GM19193 (cell line): ENCODE results near the gene CISTR.

ENCODE experiments used
- POLR2A ChIP-seq: IDR thresholded peaks from 4 replicates; pipeline ENCODE4 v1.6.1; 2011; ENCODE audit not compliant: insufficient read depth, insufficient read length; ENCODE audit errors: extremely low read depth

Gene CISTR

GRCh38 chr12:53775478-53776145, 23.8 kb upstream of the CISTR start:
- no peak for TF ChIP-seq POLR2A

- TF ChIP-seq POLR2A, result no peak
Observed at GRCh38 chr12:53770281-53770680, 18.5 kb upstream of the CISTR start.

DNA sequence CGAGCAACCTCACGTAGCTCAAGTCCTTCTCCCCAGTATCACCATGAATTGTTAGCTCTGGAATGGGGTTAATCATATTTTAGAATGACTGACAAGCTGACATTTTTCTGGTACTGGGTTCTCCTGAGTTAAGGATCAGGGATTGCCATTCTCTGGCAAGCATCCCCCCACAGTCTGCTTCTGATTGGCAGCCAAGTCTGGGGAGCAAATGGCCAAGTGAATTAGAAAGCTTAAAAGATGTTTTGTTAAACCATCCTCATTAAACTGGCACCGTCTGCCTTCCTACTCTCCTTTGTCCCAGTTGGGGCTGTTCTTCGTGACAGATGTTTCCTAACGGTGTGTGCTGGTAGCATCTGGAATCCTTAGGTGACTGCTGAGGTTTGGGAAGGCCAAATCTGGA, 17.2 kb upstream of the CISTR start:
- no peak for TF ChIP-seq POLR2A

DNA sequence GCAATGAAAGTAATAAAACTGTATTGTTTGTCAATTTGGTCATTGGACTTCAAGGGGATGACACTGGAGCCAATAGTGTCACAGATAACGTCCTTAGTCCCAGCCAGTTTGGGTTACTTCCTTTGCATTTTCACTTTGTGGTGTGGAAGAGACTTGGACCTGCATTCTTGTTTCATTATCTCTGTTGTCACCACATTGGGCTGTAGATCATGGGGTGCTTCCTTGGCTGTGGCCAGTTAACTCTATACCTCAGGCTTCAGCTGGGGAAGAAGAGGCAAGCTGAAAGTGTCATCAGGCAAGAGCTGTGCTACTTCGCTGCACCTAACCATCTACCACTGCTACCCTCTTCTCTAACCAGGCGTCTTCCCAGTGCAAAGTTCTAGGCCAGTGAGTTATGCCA, 15.1 kb upstream of the CISTR start:
- no peak for TF ChIP-seq POLR2A

DNA sequence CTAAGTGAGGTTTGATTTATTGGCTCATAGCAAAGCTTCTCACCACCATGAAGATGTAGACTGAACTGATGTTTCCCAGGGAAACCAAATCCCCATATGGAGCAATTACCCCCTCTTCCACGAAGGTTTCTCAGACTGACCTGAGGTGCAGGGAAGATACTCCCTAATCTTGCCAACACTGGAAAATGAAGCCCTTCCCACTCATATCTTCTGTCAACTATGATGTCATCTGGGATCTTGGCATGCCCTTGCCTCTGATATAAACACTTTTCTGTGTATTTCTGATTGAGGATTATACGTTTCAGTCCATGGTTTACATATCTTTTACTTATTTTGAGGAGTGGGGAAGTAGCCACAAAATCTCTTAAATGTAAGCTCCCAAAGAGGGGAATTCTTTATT, 14.1 kb upstream of the CISTR start:
- TF ChIP-seq POLR2A, result no peak

GRCh38 chr12:53764615-53765014, 12.8 kb upstream of the CISTR start:
- no peak for TF ChIP-seq POLR2A

DNA sequence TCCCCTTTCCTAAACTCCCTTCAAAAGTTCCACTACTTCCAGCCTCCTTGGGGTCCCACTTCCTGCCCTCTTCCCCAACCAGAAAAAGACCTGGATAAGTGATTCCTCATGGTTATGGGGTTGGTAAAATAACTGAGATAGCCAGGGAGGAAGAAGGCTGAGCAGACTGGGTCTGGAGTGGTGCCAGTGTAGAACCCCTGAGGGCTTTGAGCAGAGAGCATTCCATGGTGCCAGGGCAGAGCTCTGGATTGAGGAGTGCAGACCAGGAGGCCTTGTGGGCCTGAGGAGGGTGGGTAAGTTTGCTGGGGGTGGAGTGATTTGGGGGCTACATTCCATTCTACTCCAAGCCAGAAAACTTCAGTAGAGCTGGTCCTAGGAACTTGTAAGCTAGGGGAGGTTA, 9.5 kb upstream of the CISTR start:
- TF ChIP-seq POLR2A, result no peak

- no peak for TF ChIP-seq POLR2A
Observed at GRCh38 chr12:53759261-53759660, 7.5 kb upstream of the CISTR start.

GRCh38 chr12:53758730-53759103, 6.9 kb upstream of the CISTR start:
- TF ChIP-seq POLR2A, result no peak

DNA sequence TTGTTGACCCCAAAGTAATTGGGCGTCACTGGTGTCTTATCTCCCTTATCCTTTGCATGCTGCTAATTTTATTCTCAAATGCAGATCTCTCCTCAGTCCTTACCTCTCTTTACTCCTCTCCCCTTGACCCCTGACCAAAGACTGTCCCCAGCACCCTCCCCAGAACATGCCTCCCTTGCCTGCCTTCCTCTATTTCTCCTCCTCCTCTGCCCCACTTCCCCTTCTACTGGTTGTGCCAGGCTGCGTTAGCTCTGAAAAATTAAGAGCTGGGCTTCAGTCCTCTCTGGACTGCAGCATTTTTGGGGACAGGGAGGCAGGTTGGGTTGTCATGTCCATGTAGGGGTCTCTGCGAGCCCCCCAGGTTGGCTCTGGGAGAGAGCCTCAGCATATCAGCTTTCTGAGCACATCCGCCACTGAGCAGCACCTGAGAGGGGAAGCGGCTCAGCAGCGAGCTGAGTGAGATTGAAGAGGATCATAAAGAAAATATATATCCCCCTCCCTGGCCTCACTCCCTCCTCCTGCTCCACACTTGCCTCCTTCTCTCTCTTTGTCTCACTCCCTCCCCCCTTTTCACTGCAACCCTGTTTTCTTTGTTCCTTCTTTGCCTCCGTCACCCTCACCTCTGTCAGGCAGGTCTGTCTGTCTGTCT, 6.4 kb upstream of the CISTR start:
- no peak for TF ChIP-seq POLR2A

DNA sequence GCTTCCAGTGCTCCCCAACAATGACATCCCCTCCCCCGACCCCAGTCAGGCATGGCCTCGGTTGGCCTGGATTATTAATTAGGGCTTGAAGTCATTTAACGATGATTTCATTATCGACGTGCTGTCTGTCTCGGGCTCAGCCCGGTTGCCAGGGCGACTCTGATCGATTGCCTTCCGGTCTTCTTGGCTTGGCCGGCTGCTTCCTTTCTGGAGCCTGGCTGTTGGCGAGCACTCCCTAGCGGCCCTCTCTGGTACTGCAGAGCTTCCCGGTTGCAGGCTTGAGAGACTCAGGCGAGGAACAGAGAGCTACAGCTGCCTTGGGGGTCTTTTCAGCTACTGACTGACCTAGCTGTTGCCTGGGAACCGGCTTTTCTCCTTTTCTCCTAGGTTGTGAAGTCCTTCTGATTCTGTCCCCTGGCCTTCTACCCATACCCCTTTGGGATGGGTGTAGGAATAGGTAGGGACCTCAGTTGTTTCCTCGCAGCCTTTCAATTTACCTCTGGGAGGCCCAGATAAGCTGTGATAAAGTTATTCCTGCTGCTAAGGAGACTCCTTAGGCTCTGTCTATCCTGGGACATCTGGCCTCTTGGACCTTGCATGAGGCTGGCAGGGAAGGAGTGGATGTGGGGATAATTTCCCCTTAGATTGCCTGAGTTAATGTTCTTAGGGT, 5.5 kb upstream of the CISTR start:
- TF ChIP-seq POLR2A, result no peak

GRCh38 chr12:53756300-53757100, 4.7 kb upstream of the CISTR start:
- TF ChIP-seq POLR2A, result no peak

GRCh38 chr12:53755893-53756292, 4.1 kb upstream of the CISTR start:
- no peak for TF ChIP-seq POLR2A

GRCh38 chr12:53755451-53755891, 3.7 kb upstream of the CISTR start:
- no peak for TF ChIP-seq POLR2A

- TF ChIP-seq POLR2A, result no peak
Observed at GRCh38 chr12:53754633-53755264, 3.0 kb upstream of the CISTR start.
